ENCODE measurements around the gene LYZL6. TPM values are rescaled to one million over a fixed set of nuclear protein-coding genes. Genes with fewer than 3 reads are reported as not detected.
"Not testable (repeated sequence)": the region's sequence is repeated elsewhere in the genome, so short reads cannot be mapped to it uniquely, and the experiment has no call there.

LYZL6 gene
- total and polyA plus RNA-seq, 2 experiments from 2014 or later: not detected

DNA sequence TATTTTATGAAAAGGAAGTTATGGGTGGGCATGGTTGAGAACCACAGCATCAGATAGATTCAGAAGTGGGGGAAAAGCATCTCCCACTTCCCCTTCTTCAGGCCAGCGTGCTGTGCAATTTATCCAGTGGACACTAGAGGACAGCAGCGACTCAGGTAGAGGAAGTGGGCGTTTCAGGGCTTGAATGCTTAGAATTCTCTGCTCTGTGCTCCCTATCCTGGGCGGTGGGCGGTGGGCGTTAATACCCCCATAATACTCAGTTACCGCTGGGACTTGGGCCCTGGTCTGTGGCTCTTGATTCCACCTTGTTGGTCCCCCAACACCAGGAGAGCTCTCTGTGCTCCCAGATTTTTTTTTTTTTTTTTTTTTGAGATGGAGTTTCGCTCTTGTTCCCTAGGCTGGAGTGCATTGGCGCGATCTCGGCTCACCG, 3.7 kb upstream of the LYZL6 start:
- no peaks in the 10 kb centered on the region for H3K9me3 ChIP-seq (ENCODE audit: low read depth)
- no peaks in the 10 kb centered on the region for H3K36me3 ChIP-seq
- peak; percentile 58 to 78 for DNase-seq (ENCODE audit: low read depth in 1 of 2, low spot score in 1 of 2)
- TF ChIP-seq, protein P1, sequence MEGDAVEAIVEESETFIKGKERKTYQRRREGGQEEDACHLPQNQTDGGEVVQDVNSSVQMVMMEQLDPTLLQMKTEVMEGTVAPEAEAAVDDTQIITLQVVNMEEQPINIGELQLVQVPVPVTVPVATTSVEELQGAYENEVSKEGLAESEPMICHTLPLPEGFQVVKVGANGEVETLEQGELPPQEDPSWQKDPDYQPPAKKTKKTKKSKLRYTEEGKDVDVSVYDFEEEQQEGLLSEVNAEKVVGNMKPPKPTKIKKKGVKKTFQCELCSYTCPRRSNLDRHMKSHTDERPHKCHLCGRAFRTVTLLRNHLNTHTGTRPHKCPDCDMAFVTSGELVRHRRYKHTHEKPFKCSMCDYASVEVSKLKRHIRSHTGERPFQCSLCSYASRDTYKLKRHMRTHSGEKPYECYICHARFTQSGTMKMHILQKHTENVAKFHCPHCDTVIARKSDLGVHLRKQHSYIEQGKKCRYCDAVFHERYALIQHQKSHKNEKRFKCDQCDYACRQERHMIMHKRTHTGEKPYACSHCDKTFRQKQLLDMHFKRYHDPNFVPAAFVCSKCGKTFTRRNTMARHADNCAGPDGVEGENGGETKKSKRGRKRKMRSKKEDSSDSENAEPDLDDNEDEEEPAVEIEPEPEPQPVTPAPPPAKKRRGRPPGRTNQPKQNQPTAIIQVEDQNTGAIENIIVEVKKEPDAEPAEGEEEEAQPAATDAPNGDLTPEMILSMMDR (IDR thresholded peaks at IDR 0.05; ENCODE audit: low read depth, low read length): peak; percentile 89
- H3K27me3 ChIP-seq: no peaks in the 10 kb centered on the region
- H3K4me1 ChIP-seq (ENCODE audit: low read depth): no peaks in the 10 kb centered on the region
- H3K4me3 ChIP-seq: no peak overlapping the region
- H3K27ac ChIP-seq: no peak overlapping the region

- Histone ChIP-seq H3K27ac (no peak overlapping the region), H3K27me3 (no peaks in the 10 kb centered on the region), H3K4me3 (no peak overlapping the region), H3K4me1 (ENCODE audit: low read depth) (no peaks in the 10 kb centered on the region), H3K36me3 (no peaks in the 10 kb centered on the region), H3K9me3 (ENCODE audit: low read depth) (no peaks in the 10 kb centered on the region)
- DNase-seq (ENCODE audit: low read depth in 1 of 2, low spot score in 1 of 2): no peak
- TF ChIP-seq, protein P1 (IDR thresholded peaks at IDR 0.05; ENCODE audit: low read depth, low read length): no peak
These were observed 638 bp upstream of the LYZL6 start for GRCh38 chr17:35944151-35944550.

GRCh38 chr17:35942588-35943186, 826 bp downstream of the LYZL6 start:
- Histone ChIP-seq H3K27me3 (no peaks in the 10 kb centered on the region), H3K4me1 (ENCODE audit: low read depth) (no peaks in the 10 kb centered on the region), H3K36me3 (no peaks in the 10 kb centered on the region), H3K4me3 (no peak overlapping the region), H3K9me3 (ENCODE audit: low read depth) (no peaks in the 10 kb centered on the region), H3K27ac (peak overlapping the region; percentile 71)
- TF ChIP-seq, protein P1 (IDR thresholded peaks at IDR 0.05; ENCODE audit: low read depth, low read length): no peak
- no peak for DNase-seq (ENCODE audit: low read depth in 1 of 2, low spot score in 1 of 2)

- H3K4me3 ChIP-seq; H3K4me1 ChIP-seq (ENCODE audit: low read depth); H3K9me3 ChIP-seq (ENCODE audit: low read depth); H3K36me3 ChIP-seq; H3K27ac ChIP-seq; H3K27me3 ChIP-seq; DNase-seq (ENCODE audit: low read depth in 1 of 2, low spot score in 1 of 2): not testable (repeated sequence)
These were observed 5.0 kb downstream of the LYZL6 start for GRCh38 chr17:35938492-35938891.

DNA sequence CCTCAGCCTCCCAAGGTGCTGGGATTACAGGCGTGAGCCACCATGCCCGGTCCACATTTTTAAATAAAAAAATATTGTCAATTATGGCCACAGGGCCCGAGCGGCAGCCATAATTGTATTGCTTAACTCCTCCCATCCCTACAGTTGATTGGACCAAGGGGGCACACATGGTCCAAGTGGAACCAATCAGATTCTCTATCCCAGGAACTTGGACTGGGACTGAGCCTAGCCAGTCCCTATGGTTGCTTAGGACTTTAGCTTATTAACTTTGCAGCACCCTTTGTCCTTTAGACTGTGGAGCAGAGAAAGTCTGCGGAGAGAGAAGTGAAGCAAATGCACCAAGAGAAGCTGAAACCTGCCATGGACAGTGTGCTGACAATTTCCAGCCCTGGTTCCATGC, 7.5 kb downstream of the LYZL6 start:
- TF ChIP-seq, protein P1 (IDR thresholded peaks at IDR 0.05; ENCODE audit: low read depth, low read length): no peak
- H3K4me3 ChIP-seq: no peak overlapping the region
- H3K27me3 ChIP-seq: no peaks in the 10 kb centered on the region
- H3K36me3 ChIP-seq: no peaks in the 10 kb centered on the region
- peaks cover under 1% of the 10 kb centered on the region for H3K4me1 ChIP-seq (ENCODE audit: low read depth)
- no peaks in the 10 kb centered on the region for H3K9me3 ChIP-seq (ENCODE audit: low read depth)
- DNase-seq (ENCODE audit: low read depth in 1 of 2, low spot score in 1 of 2): no peak
- no peak overlapping the region for H3K27ac ChIP-seq

DNA sequence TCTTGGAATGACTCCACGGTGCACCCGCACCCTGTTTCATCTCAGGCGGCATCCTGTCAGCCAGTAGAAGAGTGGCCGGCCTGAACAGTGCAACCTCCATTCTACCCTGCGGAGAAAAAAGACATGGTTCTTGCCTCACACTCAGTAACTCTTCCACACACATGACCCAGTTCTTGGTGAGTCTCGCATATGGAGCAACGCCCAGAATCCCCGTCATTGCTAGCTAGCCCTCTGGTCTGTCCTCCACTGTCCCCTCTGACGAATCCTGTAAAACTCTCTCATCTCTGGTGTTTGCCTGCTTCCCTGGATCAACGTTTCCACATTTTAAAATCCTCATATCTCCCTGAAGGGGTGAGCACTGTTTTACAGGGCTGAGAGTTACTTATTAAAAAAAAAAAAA, 8.8 kb downstream of the LYZL6 start:
- H3K36me3 ChIP-seq: no peaks in the 10 kb centered on the region
- peaks cover 3% of the 10 kb centered on the region for H3K4me1 ChIP-seq (ENCODE audit: low read depth)
- no peaks in the 10 kb centered on the region for H3K27me3 ChIP-seq
- no peak overlapping the region for H3K4me3 ChIP-seq
- H3K27ac ChIP-seq: no peak overlapping the region
- peak in 1 of 2 donors; percentile 60 for DNase-seq (ENCODE audit: low read depth in 1 of 2, low spot score in 1 of 2)
- no peaks in the 10 kb centered on the region for H3K9me3 ChIP-seq (ENCODE audit: low read depth)
- TF ChIP-seq, protein P1 (IDR thresholded peaks at IDR 0.05; ENCODE audit: low read depth, low read length): no peak
